Left ventricle myocardium inferior (tissue), 1 donor: ENCODE measurements around the gene S100A14. TPM values are rescaled to one million over a fixed set of nuclear protein-coding genes. Genes with fewer than 3 reads are reported as not detected.
"Not testable (repeated sequence)": the region's sequence is repeated elsewhere in the genome, so short reads cannot be mapped to it uniquely, and the experiment has no call there.

Experiments used
- DNase-seq: peaks from one replicate; pipeline ENCODE4 v3.0.0-alpha.2; 2020
- H3K27ac ChIP-seq: fragments of 200-600 bp; replicated peaks from 2 replicates; pipeline ENCODE4 v1.8.0; 2021
- H3K27me3 ChIP-seq: fragments of 200-600 bp; 2 replicates; pipeline ENCODE4 v1.8.0; 2021; ENCODE audit warnings: low read depth
- H3K36me3 ChIP-seq: fragments of 200-600 bp; 2 replicates; pipeline ENCODE4 v1.8.0; 2021
- H3K4me1 ChIP-seq: fragments of 200-600 bp; 2 replicates; pipeline ENCODE4 v1.8.0; 2021
- H3K4me3 ChIP-seq: fragments of 200-600 bp; 2 replicates; pipeline ENCODE4 v1.8.0; 2021; ENCODE audit warnings: mild to moderate bottlenecking, moderate library complexity
- H3K9me3 ChIP-seq: fragments of 200-600 bp; replicated peaks from 2 replicates; pipeline ENCODE4 v1.8.0; 2021
- intact Hi-C: fragments of 100-400 bp; cut with micrococcal nuclease; formaldehyde crosslinking; loops from one replicate; pipeline ENCODE4 v1.11.0; 2022
- total RNA-seq: library from RNA; stranded (reverse); fragmentation: NEBNext Ultra II Directional; extraction: Animal tissue kit (Norgen Biotek cat#: 25700); gene quantifications from one replicate; pipeline ENCODE4 v1.2.1, GENCODE V29; 2021
- TF ChIP-seq, protein P1 (sequence below): fragments of 200-600 bp; IDR thresholded peaks from 2 replicates; pipeline ENCODE4 v1.8.0; 2021; ENCODE audit warnings: antibody characterized with exemption, mild to moderate bottlenecking, borderline replicate concordance
- donor health status: DM: no; HTN: yes; CAD: no; lungs with severe emphysema.

S100A14 gene
- total RNA-seq, 1 donor from 2014 or later, result 6.5 TPM

DNA sequence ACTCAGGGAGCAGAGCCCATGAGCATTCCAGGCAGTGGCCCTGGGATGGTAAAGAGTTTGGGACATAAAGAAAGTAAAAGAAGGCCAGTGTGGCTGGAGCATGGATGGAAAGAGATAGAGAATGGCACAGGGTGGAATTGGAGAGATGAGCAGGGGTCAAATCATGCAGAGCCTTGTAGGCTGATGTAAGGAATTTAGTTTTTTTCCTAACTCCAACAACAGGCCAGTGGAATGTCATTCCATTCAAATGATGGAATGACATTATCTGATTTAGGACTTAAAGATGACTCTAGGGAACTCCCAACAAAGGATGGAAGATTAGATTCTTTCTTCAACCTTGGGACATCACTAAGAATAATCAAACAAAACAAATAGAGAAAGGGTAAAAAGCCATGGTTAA, 37.6 kb downstream of the S100A14 start:
- H3K9me3 ChIP-seq, result no peaks in the 10 kb centered on the region
- intact Hi-C loops, result no loop called here

DNA sequence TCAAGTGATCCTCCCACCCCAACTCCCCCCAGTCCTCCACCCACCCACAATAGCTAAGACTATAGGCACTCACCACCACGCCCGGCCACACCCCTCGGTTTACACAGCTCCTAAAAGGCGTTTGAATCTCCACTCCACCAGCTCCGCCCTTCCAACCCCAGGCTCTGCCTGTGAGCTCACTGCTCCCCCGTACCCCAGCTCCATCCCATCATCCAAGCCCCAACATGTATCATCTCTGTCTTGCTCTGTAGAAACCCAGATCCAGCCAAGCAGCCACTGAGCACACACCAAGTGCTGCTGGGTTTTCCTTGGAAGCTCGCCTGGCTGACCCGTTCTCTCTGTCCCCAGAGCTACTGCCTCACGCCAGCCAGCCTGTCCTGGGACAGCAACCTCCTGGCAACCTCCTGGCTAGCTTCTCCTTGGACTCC, 38.5 kb downstream of the S100A14 start:
- Histone ChIP-seq H3K9me3 (no peaks in the 10 kb centered on the region), H3K27me3 (no peaks in the 10 kb centered on the region), H3K36me3 (no peaks in the 10 kb centered on the region), H3K4me1 (peaks cover 8% of the 10 kb centered on the region), H3K27ac (no peak overlapping the region), H3K4me3 (no peak overlapping the region)
- DNase-seq, result no peak
- TF ChIP-seq, protein P1, sequence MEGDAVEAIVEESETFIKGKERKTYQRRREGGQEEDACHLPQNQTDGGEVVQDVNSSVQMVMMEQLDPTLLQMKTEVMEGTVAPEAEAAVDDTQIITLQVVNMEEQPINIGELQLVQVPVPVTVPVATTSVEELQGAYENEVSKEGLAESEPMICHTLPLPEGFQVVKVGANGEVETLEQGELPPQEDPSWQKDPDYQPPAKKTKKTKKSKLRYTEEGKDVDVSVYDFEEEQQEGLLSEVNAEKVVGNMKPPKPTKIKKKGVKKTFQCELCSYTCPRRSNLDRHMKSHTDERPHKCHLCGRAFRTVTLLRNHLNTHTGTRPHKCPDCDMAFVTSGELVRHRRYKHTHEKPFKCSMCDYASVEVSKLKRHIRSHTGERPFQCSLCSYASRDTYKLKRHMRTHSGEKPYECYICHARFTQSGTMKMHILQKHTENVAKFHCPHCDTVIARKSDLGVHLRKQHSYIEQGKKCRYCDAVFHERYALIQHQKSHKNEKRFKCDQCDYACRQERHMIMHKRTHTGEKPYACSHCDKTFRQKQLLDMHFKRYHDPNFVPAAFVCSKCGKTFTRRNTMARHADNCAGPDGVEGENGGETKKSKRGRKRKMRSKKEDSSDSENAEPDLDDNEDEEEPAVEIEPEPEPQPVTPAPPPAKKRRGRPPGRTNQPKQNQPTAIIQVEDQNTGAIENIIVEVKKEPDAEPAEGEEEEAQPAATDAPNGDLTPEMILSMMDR, result no peak
- intact Hi-C loops, result no loop called here

More for the DNA sequence above, 37.6 kb downstream of the S100A14 start:
- H3K27ac ChIP-seq, result no peak overlapping the region
- no peak overlapping the region for H3K4me3 ChIP-seq
- no peaks in the 10 kb centered on the region for H3K36me3 ChIP-seq
- H3K4me1 ChIP-seq, result no peaks in the 10 kb centered on the region
- no peaks in the 10 kb centered on the region for H3K27me3 ChIP-seq
- DNase-seq, result no peak
- TF ChIP-seq, protein P1, result no peak

DNA sequence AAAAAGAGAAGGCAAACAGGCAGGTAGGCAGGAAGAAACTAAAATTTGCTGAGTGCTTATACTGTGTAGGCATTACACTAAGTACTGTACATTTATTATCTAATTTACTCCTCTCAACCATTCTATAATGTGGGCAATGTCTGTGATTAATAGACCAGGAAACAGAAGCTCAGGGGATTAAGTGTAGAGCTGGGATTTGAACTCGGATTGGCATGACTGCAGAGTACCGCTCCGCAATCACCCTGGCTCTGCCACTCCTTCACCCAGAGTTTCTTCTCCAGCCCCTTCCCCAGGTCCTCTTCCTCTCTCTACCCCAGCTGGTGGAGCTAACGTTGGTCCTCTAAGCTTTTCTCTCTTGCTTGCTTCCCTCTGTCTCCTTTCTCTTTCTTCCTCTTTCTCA, 39.0 kb downstream of the S100A14 start:
- Histone ChIP-seq H3K9me3 (no peaks in the 10 kb centered on the region), H3K27ac (no peak overlapping the region), H3K36me3 (no peaks in the 10 kb centered on the region), H3K4me3 (no peak overlapping the region), H3K4me1 (peaks cover 13% of the 10 kb centered on the region), H3K27me3 (no peaks in the 10 kb centered on the region)
- intact Hi-C loops, result no loop called here
- no peak for DNase-seq
- TF ChIP-seq, protein P1, result no peak

DNA sequence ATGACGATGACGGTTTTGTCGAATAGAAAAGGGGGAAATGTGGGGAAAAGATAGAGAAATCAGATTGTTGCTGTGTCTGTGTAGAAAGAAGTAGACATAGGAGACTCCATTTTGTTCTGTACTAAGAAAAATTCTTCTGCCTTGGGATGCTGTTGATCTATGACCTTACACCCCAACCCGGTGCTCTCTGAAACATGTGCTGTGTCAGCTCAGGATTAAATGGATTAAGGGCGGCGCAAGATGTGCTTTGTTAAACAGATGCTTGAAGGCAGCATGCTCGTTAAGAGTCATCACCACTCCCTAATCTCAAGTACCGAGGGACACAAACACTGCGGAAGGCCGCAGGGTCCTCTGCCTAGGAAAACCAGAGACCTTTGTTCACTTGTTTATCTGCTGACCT, 40.6 kb downstream of the S100A14 start:
- H3K27me3 ChIP-seq, H3K4me3 ChIP-seq, H3K27ac ChIP-seq, intact Hi-C loops, DNase-seq, H3K36me3 ChIP-seq, H3K9me3 ChIP-seq: not testable (repeated sequence)
- peaks cover 14% of the 10 kb centered on the region for H3K4me1 ChIP-seq

DNA sequence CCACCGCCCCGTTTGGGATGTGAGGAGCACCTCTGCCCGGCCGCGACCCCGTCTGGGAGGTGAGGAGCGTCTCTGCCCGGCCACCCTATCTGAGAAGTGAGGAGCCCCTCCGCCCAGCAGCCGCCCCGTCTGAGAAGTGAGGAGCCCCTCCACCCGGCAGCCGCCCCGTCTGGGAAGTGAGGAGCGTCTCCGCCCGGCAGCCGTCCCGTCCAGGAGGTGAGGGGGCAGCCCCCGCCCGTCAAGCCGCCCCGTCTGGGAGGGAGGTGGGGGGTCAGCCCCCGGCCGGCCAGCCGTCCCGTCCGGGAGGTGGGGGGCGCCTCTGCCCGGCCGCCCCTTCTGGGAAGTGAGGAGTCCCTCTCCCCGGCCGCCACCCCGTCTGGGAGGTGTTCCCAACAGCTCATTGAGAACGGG, 41.0 kb downstream of the S100A14 start:
- peaks cover 14% of the 10 kb centered on the region for H3K4me1 ChIP-seq
- intact Hi-C loops, DNase-seq, H3K36me3 ChIP-seq, H3K27me3 ChIP-seq, H3K27ac ChIP-seq, H3K9me3 ChIP-seq, H3K4me3 ChIP-seq: not testable (repeated sequence)

DNA sequence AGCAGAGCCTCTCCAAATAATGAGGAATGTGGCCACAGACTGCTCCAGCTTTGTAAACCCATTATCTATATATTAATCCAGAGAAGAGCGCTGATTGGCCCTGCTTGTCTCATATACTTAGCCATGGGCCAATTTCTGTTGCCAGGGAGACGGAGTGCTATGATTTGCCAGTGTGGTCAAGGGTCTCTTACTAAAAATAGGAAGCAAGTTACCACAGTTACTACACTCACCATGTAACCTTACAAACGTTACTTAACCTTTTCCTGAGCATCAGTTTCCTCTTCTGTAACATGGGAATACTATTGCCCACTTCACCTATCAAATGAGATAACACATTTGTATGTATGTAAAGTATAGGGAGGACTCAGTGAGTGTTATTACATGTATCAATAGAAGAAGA, 42.8 kb downstream of the S100A14 start:
- DNase-seq, result no peak
- Histone ChIP-seq H3K27me3 (no peaks in the 10 kb centered on the region), H3K36me3 (no peaks in the 10 kb centered on the region), H3K4me3 (no peak overlapping the region), H3K27ac (no peak overlapping the region), H3K9me3 (no peaks in the 10 kb centered on the region), H3K4me1 (peaks cover 21% of the 10 kb centered on the region)
- intact Hi-C loops, result no loop called here
- TF ChIP-seq, protein P1, result no peak

DNA sequence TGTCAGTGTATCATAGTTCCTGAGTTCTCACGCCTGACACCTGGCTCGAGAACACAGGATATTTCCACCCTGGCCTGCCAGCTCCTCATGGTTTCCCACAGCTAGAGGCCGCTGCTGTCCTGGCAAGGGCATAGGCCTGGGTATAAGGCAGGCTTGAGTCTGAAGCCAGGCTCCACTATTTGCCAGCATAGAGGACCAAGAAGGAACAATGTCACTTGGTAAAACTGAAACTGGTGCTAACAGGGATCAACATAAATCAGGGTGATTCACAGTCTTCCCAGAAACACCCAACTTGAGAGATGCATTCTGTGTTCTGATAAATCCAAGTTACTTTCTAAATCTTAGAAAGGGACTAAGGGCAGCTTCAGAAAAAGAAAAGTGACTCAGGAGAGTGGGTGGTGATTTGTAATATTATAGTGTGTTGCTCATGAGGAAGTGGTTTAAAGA, 43.5 kb downstream of the S100A14 start:
- TF ChIP-seq, protein P1, result peak; percentile 89
- peak; percentile 72 for DNase-seq
- Histone ChIP-seq H3K27me3 (no peaks in the 10 kb centered on the region), H3K4me3 (no peak overlapping the region), H3K9me3 (no peaks in the 10 kb centered on the region), H3K4me1 (peaks cover 29% of the 10 kb centered on the region), H3K27ac (peak overlapping the region; percentile 61), H3K36me3 (no peaks in the 10 kb centered on the region)
- intact Hi-C loops, result no loop called here
